ENCODE measurements around the gene VRK1. TPM values are rescaled to one million over a fixed set of nuclear protein-coding genes. Genes with fewer than 3 reads are reported as not detected.

VRK1 gene
- polyA plus RNA-seq, 3 donors = 5.5 to 14.3 (median 13.2) TPM

- Histone ChIP-seq H4K20me1 (ENCODE audit: insufficient read depth, low read length) (no peaks in the 10 kb centered on the region), H3K4me2 (replicated peaks; ENCODE audit: extremely low read depth, low read length, poor library complexity, severe bottlenecking) (no peak overlapping the region), H3K9me3 (replicated peaks in 1 of 2; ENCODE audit: control insufficient read depth in 1 of 2, insufficient read depth in 1 of 2, low read length in 2 of 2) (no peaks in the 10 kb centered on the region), H3K9ac (ENCODE audit: insufficient read depth, low read length, poor library complexity, severe bottlenecking) (no peak overlapping the region), H3K4me1 (ENCODE audit: control insufficient read depth in 1 of 2, insufficient read depth in 2 of 2, low read length in 2 of 2) (no peaks in the 10 kb centered on the region), H3K27me3 (ENCODE audit: control insufficient read depth in 2 of 2, insufficient read depth in 2 of 2, low read length in 2 of 2) (no peaks in the 10 kb centered on the region), H3K36me3 (replicated peaks in 1 of 2; ENCODE audit: control insufficient read depth in 1 of 2, insufficient read depth in 2 of 2, low read length in 2 of 2) (no peaks in the 10 kb centered on the region), H3K4me3 (replicated peaks in 1 of 3; ENCODE audit: low read depth in 2 of 3, low read length in 3 of 3) (no peak overlapping the region), H3K27ac (ENCODE audit: low read depth in 1 of 2, low read length in 2 of 2) (no peak overlapping the region), H2AFZ (ENCODE audit: insufficient read depth, low read depth, low read length, poor library complexity, severe bottlenecking) (no peak overlapping the region), H3K79me2 (ENCODE audit: insufficient read depth, low read length) (no peaks in the 10 kb centered on the region)
- Mint-ChIP-seq H3K9me3 (peaks cover 0 to 2% (median 0%) of the 10 kb centered on the region in 7 donors), H3K36me3 (peaks cover 0 to 3% of the 10 kb centered on the region in 2 donors), H3K4me1 (no peaks in the 10 kb centered on the region), H3K27ac (no peak overlapping the region), H3K27me3 (ENCODE audit: low read depth in 3 of 3) (peaks cover 0 to 3% (median 0%) of the 10 kb centered on the region in 3 donors), H3K4me3 (no peak overlapping the region)
- intact Hi-C loops (cut with micrococcal nuclease) = no loop called here
- DNase-seq = no peak
- WGBS (ENCODE audit: insufficient coverage) = 98% methylated on average over 5 of the region's 10 CpGs
- no peak for TF ChIP-seq CTCF (IDR thresholded peaks at IDR 0.05)
Measured at GRCh38 chr14:96929950-96930349, 132.8 kb downstream of the VRK1 start.

DNA sequence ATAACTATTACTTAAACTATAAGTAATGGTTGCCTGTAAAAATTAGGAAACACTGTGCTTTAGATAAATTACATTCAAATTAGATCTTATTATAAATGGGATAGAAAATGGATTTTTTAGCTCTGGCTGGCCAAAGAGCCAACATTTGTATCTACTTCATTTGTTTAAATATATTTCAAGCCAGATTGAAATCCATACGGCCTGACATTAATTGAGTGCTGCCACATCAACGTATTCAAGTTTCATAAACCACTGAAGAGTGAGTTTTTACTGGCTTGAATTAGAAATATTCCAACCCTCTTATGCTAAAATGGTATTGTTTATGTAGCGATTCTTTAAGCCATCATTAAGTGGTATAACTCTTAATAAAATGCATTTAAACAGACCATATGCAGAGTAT lies 133.3 kb downstream of the VRK1 start:
- H3K9me3 Mint-ChIP-seq = peaks cover 0 to 2% (median 0%) of the 10 kb centered on the region in 7 donors

More for the DNA sequence above, 133.3 kb downstream of the VRK1 start:
- no peak for TF ChIP-seq CTCF (IDR thresholded peaks at IDR 0.05)
- Histone ChIP-seq H3K9me3 (replicated peaks in 1 of 2; ENCODE audit: control insufficient read depth in 1 of 2, insufficient read depth in 1 of 2, low read length in 2 of 2) (no peaks in the 10 kb centered on the region), H4K20me1 (ENCODE audit: insufficient read depth, low read length) (no peaks in the 10 kb centered on the region), H3K9ac (ENCODE audit: insufficient read depth, low read length, poor library complexity, severe bottlenecking) (no peak overlapping the region), H3K4me3 (replicated peaks in 1 of 3; ENCODE audit: low read depth in 2 of 3, low read length in 3 of 3) (no peak overlapping the region), H3K4me2 (replicated peaks; ENCODE audit: extremely low read depth, low read length, poor library complexity, severe bottlenecking) (no peak overlapping the region), H3K79me2 (ENCODE audit: insufficient read depth, low read length) (no peaks in the 10 kb centered on the region), H3K4me1 (ENCODE audit: control insufficient read depth in 1 of 2, insufficient read depth in 2 of 2, low read length in 2 of 2) (no peaks in the 10 kb centered on the region), H3K27ac (ENCODE audit: low read depth in 1 of 2, low read length in 2 of 2) (no peak overlapping the region), H3K36me3 (replicated peaks in 1 of 2; ENCODE audit: control insufficient read depth in 1 of 2, insufficient read depth in 2 of 2, low read length in 2 of 2) (no peaks in the 10 kb centered on the region), H2AFZ (ENCODE audit: insufficient read depth, low read depth, low read length, poor library complexity, severe bottlenecking) (no peak overlapping the region), H3K27me3 (ENCODE audit: control insufficient read depth in 2 of 2, insufficient read depth in 2 of 2, low read length in 2 of 2) (no peaks in the 10 kb centered on the region)
- Mint-ChIP-seq H3K27ac (no peak overlapping the region), H3K4me3 (no peak overlapping the region), H3K36me3 (peaks cover 0 to 3% of the 10 kb centered on the region in 2 donors), H3K27me3 (ENCODE audit: low read depth in 3 of 3) (peaks cover 0 to 3% (median 1%) of the 10 kb centered on the region in 3 donors), H3K4me1 (no peaks in the 10 kb centered on the region)
- no peak for DNase-seq
- intact Hi-C loops (cut with micrococcal nuclease) = no loop called here
- no CpG with 5 or more reads among the region's 3 CpGs for WGBS (ENCODE audit: insufficient coverage)

Measured in CD14-positive monocyte (primary cell).